HTR-8/SVneo (cell line): ENCODE data around the gene MPPE1.
A peak's percentile ranks its signal among the peaks of the same experiment; 100 is the strongest.

Source experiments
- DNase-seq: peaks from one replicate; pipeline ENCODE4 v3.0.0; 2011; ENCODE audit warnings: low spot score, mixed read lengths; ENCODE audit not compliant: insufficient read length
- FAIRE-seq: peaks from 2 replicates; lab custom pipeline; 2011; peaks lifted over from hg19 to GRCh38; lab: Jason Lieb, UNC

MPPE1 gene

DNA sequence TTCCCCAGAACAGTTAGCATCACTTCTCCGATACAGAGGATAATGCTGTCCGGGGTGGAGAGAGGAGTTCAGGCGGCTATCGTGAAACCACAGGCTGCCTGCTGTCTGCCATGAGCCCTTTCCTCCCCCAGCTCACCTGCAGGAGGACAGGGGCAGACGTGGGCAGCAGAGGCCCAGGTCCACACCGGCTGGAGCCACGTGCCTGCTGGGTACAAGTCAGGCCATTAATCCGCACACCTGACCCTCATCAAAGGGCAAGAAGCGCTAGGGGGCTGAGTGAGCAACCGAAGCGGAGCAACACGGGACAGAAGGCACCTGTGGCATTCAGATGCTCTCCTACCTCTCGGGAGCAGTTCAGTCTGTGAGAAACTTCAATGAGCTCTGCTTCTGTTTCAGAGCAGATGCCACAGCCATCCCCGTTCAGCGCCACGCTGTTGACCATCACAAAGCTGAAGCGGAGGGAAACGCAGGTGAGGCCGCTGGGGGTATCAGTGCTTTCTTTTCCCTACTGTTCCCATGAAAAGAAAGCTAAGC is 21.5 kb downstream of the MPPE1 start:
- no peak for FAIRE-seq
- no peak for DNase-seq

- FAIRE-seq (no peak), DNase-seq (no peak)
Observed at GRCh38 chr18:11885278-11885947, 22.7 kb downstream of the MPPE1 start.

GRCh38 chr18:11884396-11885030 is 23.6 kb downstream of the MPPE1 start:
- FAIRE-seq, result no peak
- DNase-seq, result no peak

GRCh38 chr18:11883153-11883552 is 25.0 kb downstream of the MPPE1 start:
- FAIRE-seq (no peak), DNase-seq (no peak)

GRCh38 chr18:11882636-11883035 is 25.5 kb downstream of the MPPE1 start:
- FAIRE-seq (no peak), DNase-seq (no peak)

DNA sequence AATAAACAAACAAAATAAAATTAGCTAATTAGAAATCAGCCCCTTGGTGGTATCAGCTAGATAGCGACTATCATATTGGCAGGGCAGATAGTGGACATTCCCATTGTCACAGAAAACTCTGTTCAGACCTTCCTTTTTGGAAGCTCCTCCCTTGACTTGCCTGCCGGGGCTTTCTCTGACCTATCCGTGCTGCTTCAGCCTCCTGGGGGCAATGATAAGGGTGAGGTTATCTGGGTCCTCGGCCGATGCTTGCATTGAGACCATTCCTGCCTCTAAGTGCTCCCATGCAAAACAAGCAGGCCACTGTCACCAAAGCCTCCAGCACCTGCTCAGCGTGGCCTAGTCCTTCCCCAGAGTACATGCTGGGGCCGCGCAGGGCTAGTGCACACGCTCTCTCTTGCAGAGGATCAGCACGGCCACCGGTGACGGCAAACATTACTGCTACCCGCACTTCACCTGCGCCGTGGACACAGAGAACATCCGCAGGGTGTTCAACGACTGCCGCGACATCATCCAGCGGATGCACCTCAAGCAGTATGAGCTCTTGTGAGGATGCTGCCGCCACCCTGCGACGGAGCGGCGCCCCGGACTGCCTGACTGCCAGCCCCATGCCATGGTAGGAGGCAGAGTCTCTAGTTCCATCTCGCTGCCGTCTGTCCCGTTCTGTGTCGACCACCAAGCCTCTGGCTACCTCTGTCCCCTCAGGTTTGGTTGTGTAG is 27.4 kb downstream of the MPPE1 start:
- DNase-seq (no peak), FAIRE-seq (no peak)

DNA sequence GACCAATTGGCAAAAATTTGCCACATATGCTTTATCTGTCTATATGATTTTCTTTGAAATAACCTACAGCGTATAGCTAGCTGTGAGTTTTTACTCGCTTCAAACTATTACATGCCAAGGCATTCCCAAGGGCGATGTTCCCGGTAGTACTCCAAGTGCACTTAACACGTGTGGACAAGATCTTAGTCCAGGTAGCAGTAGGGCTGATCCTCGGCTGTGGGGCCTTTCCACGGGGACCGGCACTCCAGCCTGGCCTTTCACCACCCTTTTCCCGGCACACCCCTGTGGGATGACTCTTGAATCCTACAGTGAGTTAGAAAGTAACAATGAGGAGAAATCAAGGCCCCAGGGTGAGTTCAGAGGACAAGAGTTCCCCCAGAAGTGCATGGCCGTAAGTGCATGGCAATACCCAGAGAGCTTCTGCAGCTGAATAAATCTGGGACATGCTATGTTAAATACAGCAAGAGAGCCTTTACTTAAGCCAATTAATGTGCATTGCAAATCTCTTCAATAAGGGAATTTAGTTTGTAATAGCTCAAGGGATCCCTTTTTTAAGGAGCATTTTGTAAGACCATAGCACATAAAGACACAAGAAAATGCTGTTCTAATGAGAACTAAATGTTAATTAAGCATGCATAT is 30.5 kb downstream of the MPPE1 start:
- no peak for DNase-seq
- no peak for FAIRE-seq

DNA sequence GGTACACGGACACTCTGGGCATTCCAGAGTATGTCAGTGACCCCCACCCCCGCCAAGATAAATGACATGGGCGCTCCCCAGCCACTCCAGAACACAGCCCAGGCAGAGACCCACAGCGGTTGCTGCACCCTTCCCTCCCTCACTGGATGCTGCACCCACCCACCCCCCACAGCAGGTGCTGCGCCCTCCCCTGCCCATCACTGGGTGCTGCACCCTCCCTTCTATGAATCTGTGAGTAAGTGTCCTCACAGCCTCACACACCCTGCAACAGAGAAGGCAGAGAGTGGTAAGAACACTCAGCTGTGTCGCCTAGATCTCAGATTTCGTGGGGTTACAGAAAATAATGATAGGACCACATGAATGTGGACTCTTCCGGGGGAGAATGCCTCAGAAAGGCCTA is 33.4 kb downstream of the MPPE1 start:
- no peak for DNase-seq
- no peak for FAIRE-seq

- FAIRE-seq (no peak), DNase-seq (no peak)
Observed at GRCh38 chr18:11873670-11874340, 34.3 kb downstream of the MPPE1 start.

GRCh38 chr18:11872479-11873136 is 35.5 kb downstream of the MPPE1 start:
- DNase-seq (peak; percentile 40), FAIRE-seq (no peak)

GRCh38 chr18:11871501-11871900 is 36.6 kb downstream of the MPPE1 start:
- DNase-seq (no peak), FAIRE-seq (no peak)

- FAIRE-seq, result no peak
- DNase-seq, result no peak
Observed at GRCh38 chr18:11868230-11868629, 39.9 kb downstream of the MPPE1 start.

DNA sequence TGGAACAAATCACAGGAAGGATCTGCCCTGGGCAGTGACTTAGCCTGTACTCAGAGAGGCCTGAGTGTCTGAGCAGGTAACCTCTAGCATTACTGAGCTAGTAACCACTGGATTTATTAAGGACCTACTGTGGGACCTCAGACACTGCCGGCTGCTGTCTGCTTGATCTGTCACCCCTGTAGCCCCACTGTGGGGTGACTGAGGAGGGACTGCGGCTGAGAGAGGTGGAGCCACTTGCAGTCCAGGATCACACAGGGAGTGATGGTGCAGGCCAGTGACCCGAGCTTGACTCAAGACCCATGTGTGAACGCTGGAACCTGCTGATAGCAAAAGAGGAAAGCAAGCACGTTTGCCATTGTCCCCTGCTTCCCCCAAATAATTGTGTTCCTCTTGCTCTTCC is 41.4 kb downstream of the MPPE1 start:
- no peak for FAIRE-seq
- no peak for DNase-seq

DNA sequence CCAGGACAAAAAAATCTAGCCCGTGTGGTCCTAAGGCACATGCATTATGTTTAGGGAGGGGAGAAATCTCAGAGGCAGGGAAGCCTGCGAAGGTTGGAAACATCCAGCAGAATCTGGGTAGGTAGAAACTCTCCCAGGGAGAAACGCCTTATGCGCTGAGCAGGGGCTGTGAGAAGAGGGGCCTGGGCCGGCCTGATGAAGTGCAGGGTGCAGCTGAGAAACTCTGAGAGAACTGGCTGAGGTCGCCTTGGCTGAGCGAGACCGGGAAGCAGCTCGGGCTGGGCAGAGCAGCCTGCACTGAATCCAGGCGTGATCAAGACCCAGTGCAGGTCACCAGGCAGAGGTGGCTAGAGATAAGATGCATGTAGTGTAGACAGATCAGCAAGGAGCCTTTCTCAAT is 41.8 kb downstream of the MPPE1 start:
- no peak for FAIRE-seq
- no peak for DNase-seq

DNA sequence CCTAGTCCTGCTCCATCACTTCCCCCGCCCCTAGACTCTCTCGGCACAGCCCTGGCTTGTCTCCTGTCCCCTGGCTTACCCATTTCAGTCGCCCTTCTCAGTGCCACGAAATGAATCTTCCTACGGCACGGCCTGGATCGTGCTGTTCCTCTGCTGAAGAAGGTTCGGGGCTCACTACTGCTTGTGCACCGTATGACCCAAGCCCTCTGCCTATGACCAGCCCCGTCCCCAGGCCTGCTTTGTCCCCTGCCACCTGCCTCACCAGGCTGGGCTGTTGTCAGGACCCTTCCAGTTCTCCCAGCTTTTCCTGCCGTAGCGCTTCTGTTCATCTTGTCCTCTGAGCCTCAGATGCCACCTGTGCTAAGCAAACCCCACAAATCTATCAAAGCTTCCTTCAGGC is 43.0 kb downstream of the MPPE1 start:
- FAIRE-seq (no peak), DNase-seq (no peak)

- FAIRE-seq, result no peak
- no peak for DNase-seq
Observed at GRCh38 chr18:11864471-11864870, 43.6 kb downstream of the MPPE1 start.

DNA sequence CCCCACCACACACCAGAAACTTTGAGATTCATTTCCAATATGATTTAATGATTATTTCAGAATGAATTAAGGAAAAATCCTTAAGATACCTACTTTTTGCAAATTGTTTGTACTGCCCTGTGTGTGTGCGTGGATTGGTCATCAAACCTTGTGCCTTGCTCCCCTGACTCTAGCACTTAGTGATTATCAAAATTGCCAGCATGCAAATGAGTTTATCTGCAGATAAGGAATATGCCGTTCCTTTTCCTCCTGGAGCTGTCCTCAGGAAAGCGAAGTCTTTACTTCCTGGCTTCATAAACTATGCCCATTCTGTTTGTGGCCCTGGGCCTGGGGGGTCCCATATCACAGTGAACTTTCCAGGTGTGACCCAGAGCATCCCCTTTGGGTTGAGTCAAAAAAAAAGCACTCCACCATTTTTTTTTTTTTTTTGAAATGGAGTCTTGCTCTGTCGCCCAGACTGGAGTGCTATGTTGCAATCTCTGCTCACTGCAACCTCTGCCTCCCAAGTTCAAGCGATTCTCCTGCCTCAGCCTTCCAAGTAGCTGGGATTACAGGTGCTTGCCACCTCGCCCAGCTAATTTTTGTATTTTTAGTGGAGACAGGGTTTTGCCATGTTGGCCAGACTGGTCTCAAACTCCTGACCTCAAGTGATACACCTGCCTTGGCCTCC is 45.5 kb downstream of the MPPE1 start:
- DNase-seq, result no peak
- FAIRE-seq, result no peak

DNA sequence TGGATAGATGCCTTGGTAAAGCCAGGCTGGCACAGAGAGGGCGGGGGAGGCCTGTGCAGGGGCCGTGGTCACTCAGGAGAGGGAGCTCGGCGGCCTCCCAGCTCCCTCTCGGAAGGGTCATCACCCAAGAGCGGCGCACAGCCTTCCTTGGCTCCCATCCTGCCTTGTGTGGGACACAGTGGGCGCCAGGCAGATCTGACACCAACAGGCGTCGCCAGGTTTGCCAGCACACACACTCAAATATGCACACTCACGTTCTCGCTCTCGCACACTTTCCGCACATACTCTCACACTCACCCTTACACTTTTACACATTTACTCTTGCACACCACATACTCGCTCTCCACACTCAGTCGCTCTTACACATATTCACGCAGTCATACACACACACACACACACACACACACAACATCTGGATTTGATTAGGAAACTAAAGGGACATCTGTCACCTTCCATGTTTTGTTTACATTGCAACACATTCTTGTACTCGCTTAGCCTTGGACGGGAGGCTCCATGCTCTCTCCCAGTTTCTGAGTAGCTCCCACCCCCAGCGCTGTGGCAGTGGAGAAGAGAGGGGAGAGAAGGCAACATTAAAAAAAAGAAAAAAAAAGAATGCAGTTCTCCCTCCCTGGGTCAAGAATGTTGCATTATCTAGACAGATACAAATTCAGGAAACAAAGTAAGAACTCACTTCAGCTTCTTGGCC is 46.4 kb downstream of the MPPE1 start:
- FAIRE-seq (no peak), DNase-seq (no peak)
